NCI-H1417 (cell line): ENCODE measurements around the gene F11R.
"Not testable (repeated sequence)": the region's sequence is repeated elsewhere in the genome, so short reads cannot be mapped to it uniquely, and the experiment has no call there.

Source experiments
- DNase-seq, 3 experiments: peaks; one replicate each; lab custom pipeline; 2025; lab: John Stamatoyannopoulos, UW

The F11R gene

DNA sequence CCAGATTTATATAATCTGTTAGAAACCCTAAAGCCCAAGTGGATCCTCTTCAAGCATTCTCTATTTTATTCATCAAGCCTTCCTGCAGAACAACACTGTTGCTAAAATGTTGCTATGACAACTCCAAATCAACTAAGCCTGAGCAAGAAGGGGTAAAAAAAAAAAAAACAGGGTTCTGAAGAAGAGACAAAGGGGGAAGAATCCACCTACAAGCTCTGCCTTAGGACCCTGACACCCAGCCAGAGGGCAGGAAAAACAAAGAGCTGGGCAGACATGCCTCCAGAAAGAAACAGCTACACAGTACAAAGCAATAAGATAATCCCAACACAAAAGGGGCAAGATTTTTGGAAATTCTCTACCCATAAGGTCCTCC lies 23.6 kb upstream of the F11R start:
- DNase-seq, result no peak

DNA sequence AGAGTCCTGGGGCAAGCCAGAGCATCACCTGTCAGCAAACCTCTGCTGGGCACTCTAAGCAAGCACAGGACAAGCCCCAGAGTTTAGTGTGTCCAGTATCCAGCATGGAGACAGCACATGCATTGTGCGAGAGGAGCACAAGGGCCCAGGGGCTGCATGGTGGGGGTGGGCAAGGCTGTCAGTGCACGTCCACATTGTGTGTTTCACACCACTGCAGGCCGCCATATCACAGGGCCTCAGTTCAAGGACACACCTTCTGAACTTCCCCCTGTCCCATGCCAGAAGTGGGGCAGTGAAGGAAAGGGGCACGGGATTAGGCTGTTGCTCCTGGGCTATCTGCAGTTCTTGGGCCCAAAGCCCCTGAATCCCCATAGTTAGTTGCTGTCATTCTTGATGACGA lies 18.6 kb upstream of the F11R start:
- no peak for DNase-seq

DNA sequence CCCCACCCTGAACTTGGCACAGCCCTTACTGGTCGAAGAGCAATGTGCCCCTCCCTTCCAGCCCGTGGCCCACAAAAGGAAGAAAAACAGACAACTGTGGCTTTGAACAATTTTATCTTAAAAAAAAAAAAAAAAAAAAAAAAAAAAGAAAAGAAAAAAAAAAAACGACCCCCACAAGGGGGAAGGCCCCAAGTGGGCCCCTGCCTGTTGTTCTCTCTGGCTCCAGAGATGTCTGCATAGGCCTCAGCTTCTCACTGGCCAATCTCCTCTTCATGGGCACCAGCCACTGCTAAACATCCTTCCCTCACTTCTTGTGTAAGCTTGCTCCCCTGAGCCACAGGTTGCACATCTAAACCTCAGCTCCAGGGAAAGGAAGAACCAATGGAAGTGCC lies 18.2 kb upstream of the F11R start:
- DNase-seq, result no peak

DNA sequence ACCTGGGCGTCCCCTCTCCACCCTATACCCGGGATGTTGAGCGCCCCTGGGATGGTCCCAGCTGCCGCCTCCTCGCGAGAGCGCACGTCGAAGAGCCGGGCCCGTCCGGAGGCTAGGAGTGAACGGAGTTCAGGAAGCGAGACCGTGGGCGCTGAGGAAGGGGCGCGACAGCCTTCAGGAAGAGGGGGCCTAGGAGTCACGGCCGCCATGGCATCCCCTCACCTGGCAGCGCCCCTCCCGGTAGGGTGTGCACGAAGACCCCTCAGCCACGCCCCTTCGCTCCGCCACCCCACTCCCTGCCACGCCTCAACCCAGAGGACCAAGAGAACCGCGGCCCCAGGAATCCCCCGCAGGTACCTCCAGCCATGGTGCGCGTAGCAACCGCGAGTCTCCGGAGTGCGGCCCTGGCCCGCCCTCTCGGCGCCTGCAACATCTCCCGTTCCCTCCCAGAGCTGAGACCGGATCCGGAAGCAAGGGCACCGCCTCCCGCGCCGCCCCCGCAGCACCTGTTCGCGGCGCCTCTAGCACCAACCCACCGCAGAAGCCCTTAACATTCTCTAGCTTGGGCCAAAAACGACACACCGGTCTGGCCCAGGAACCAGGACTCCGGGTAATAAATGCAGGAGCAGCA lies 17.7 kb upstream of the F11R start, which contains the start of gene TSTD1:
TSTD1 (minus strand) TSS at position 442 of the 631 bp plus-strand sequence; CDS start at position 367, 75 bp downstream.
- DNase-seq, result peak; percentile 76 to 87 (median 84)

DNA sequence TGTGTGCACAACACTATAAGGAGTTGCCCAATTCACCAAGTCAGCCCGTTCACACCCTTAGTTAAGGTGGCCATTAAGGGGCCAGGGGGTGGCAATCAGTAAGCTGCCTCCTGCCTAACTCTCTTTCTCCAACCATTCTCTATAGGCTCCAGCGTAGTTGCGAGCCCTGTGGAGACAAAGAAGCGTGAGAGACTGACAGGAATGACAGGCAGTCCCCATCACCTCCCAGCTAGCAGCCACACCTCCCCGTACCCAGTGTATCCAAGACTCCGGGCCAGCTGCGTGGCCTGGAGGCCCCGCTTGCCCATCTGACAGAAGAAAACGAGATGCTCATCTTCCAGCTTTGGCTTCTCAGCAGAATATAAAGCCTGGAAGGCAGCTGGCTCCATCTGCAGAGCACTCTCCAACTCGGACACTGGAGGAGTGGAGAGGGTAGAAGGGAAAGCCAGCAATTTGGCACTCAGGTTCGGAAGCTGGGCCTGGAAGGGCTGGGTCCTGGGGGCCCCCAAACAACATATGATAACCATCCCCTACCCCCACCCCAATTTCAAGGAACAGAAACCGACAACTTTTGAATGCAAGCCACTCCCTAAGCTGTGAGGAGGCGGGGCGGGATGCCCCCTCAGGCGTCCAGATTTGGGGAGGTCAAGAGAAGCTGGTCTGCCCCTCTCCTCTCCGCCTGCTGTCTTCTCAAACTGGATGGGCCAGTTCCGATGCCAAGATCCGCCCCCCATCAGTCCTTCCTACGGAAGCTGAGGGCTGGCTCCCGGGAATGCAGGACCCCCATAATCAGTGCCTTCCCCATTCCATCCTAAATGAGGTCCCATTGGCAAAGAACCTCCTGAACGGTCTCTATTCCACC lies 16.9 kb upstream of the F11R start:
- DNase-seq, result no peak

DNA sequence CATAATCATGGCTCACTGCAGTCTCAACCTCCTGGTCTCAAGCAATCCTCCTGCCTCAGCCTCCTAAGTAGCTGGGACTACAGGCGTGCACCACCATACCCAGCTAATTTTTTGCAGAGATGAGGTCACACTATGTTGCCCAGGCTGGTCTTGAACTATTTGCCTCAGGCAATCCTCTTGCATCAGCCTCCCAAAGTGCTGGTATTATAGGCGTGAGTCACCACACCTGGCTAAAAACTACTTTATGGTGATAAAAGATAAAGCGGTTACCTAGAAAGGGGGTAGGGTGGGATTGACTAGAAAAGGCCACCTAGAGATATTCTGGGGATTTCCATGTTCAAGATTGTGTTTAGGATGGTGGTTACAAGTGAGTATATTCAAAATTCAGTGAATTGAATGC lies 12.8 kb upstream of the F11R start:
- DNase-seq, result no peak

DNA sequence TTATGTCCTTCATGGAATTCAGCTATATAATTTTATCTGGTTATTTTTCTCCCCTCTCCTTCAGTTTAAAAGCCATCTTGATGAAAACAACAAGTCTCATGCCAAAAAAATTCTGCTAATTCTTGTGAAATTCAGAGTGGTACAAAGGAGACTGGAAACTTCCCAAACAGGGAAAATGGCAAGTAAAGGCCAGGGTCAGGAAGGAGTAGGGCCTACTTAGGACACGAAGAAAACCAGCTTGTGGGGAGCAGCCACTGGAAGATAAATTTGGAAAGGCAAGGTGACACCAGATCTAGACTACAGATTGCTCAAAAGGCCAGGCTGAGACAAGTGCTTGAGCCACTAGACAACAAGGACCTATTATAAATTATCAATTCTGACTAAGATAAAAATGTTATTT lies 11.5 kb upstream of the F11R start:
- DNase-seq, result no peak

DNA sequence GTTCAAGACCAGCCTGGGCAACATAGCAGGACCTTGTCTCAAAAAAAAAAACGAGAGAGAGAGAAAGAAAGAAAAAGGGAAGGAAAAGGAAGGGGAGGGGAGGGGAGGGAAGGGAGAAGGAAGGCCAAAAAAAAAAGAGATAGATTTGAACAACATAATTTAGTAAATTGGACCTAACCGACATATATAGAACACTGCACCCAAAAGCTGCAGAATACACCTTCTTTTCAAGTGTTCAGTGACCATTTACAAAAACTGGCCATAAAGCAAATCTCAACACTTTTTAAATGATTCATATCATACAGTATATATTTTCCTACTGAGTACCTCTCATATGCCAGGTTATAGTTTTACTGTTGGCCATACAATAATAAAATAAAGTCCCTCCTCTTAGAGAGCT lies 10.9 kb upstream of the F11R start:
- DNase-seq, result no peak

DNA sequence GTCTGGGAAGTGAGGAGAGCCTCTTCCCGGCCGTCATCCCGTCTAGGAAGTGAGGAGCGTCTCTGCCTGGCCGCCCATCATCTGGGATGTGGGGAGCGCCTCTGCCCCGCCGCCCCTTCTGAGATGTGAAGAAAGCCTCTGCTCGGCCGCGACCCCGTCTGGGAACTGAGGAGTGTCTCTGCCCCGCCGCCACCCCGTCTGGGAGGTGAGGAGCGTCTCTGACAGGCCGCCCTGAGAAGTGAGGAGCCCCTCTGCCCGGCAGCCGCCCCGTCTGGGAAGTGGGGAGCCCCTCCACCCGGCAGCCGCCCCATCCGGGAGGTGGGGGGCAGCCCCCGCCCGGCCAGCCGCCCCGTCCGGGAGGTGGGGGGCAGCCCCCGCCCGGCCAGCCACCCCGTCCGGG lies 8.5 kb upstream of the F11R start:
- DNase-seq, result not testable (repeated sequence)

DNA sequence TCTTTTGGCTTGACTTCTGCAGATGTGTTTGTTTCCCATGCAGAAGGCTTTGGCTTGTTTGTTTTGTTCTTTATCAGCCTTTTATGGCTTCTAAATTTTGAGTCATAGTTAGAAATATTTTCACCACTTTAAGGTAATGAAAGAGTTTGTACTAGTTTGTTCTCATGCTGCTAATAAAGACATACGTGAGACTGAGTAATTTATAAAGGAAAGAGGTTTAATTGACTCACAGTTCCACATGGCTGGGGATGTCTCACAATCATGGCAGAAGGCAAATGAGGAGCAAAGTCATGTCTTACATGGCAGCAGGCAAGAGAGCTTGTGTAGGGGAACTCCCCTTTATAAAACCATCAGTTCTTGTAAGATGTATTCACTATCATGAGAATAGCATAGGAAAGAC lies 6.0 kb upstream of the F11R start:
- DNase-seq, result not testable (repeated sequence)

DNA sequence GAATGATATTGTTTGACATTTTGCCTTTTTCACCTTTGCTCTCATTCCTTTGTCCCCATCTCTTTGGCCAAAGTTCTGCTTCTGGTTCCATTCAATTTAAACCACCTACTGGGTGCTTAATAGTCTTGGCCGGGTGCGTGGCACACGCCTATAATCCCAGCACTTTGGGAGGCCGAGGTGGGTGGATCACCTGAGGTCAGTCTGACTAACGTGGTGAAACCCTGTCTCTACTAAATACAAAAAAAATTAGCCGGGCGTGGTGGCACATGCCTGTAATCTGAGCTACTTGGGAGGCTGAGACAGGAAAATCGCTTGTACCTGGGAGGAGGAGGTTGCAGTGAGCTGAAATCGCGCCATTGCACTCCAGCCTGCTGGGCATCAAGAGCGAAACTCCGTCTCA lies 1.5 kb upstream of the F11R start:
- DNase-seq, result not testable (repeated sequence)

DNA sequence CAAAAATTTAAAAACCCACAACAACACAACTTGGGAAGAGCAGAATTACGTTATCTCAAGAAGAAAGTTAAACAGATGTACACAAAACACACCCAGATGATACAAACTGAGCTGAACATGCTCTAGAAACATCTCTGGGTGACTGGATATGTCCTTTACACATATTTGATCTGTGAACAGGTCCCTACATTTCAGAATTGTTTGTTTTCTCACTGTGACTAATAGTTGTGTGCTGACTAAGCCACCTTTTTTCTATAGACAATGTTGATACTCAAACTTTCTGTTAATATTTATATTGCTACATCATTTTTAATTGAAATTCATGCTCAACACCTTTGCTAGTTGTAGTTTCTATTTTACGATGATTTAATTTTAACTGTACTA lies 1.0 kb upstream of the F11R start:
- DNase-seq, result peak in 1 of 3 experiments; percentile 40

DNA sequence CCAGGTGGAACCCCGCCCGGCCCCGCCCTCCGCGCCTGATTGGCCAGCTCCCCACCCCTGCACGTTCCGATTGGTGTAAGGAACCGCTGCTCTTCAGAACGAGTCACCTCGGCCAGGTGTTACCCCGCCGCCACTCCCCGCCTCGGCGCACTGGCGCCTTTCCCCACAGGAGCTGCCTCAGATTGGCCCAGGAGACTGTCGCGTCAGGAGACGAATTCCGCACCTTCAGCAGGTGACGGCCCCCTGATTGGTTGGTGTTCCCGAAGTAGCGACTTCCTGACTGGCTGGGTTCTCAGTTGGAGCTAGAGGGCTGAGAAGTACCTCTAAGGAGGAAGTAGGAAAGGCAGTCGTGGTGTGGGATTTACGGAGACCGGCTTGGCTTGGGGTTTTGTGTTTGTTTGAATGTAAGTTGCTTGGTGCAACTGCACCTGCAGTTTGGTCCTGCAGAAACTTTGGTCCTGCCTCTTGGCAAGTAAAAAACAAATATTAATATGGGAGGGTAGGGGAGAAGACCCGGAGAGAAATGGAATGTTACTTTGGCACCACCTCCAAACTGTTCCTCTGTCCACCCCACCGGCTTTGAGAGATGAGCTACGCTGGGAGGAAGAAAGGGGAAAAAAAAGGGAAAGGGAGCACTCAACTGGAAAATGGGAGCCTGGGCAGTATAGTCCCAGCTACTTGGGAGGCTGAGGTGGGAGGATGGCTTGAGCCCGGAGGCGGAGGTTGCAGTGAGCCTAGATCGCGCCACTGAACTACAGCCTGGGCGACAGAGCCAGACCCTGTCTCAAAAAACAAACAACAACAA lies 415 bp upstream of the F11R start:
- peak; percentile 96 to 100 (median 98) for DNase-seq

DNA sequence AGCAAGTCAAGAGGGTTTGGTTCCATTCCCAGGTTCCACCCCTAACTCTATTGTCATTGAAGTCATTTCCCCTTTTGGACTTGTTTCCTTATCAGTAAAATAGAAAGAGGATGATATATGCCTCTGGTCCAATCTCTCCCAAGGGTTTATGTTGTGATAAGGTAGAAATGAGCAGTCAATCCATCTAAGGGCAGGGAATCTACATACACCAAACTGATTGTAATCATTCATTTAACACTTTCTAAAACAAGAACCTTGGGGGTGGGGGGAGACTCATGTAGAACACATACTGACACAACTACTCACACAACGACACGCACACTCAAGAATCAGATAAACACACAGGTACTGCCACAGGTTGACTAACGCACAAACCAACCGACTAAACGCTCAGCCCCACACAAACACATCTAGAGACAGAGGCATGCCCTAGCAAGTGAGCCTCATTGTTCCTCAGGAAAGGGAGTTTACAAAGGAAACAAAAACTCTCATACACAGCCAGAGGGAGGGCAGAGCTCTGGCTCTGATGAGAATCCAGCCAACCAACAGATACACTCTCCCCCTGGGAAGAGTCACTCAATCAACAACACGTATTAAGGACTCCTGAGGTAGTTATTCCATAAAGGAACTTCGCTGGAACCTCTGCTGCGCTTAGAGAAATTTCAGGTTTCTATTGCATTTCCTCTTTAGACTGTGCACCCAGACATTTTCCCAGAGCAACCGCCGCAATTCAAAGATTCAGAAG lies 1.0 kb downstream of the F11R start:
- peak; percentile 55 to 73 (median 72) for DNase-seq

DNA sequence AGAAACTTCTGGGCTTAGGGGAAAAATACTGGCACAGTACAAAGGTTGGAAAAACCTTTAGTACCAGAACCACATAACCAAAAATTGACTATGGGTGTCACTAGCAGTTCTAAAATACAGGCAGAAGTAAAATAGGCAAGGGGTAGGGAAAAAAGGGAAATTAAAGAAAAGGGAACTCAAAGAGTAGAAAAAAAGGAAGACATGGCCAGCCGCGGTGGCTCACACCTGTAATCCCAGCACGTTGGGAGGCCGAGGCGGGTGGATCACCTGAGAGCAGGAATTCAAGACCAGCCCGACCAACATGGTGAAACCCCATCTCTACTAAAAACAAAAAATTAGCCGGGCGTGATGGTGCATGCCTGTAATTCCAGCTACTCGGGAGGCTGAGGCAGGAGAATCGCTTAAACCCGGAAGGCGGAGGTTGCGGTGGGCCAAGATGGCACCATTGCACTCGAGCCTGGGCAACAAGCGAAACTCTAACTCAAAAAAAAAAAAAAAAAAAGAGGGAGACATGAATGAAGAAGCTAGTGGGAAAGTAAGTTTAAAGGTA lies 1.8 kb downstream of the F11R start:
- DNase-seq, result not testable (repeated sequence)

DNA sequence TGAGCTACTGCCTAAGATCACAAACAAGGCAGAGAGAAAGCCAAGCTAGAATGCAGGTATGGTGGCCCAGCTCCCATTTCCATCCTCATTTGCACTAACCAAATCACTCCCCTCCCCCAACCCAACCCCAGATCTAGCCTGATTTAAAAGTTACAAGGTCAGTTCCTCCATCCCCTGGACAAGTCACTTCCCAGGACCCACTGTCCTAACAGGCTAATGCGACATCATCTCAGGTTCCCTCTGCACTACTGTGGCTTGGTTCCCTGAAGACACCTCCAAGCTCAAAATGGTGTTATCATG lies 2.4 kb downstream of the F11R start:
- no peak for DNase-seq

DNA sequence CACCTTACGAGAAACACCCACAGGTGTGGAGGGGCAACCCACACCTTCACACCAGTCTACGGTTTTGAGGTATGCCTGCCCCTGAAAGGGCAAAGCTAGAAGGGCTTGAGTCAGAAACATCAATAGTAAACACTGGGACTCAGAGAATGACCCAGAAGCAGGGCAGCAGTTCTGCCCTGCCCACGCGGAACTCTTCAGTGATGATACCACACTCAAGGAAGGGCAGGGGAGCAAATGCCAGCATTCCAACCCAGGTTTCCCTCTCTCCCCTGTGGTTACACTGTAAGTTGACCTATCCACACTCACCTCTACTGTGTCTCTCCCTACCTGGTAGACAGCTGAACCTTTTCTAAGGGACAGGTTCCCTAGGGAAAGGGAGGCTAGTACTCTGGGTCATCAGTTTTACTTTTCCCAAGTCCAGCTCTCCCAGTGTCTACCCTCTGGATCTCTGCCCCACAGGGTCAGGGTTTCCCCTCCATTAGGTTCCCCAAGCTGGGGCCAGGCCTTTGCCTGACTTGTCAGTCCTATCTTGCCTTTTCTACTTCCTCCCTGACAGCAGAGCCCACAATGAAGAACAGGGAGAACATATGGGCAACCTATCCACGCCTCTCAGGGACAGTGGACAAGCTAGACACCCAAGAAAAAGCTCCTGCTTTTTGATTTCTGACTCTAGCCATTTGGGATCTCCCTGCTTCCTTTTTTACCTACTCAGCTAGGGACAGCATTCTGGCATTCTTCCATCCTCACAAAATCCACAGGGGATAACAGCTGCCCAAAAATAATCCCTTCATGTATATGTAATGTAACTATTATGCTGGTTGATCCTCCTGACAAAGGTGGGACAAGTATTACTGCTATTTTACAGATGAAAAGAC lies 3.0 kb downstream of the F11R start:
- DNase-seq, result no peak

DNA sequence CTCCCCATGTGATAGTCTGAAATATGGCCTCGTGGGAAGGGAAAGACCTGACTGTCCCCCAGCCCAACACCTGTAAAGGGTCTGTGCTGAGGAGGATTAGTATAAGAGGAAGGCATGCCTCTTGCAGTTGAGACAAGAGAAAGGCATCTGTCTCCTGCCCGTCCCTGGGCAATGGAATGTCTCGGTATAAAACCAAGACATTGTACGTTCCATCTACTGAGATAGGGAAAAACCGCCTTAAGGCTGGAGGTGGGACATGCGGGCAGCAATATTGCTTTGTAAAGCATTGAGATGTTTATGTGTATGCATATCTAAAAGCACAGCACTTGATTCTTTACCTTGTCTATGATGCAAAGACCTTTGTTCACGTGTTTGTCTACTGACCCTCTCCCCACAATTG lies 3.8 kb downstream of the F11R start:
- not testable (repeated sequence) for DNase-seq

DNA sequence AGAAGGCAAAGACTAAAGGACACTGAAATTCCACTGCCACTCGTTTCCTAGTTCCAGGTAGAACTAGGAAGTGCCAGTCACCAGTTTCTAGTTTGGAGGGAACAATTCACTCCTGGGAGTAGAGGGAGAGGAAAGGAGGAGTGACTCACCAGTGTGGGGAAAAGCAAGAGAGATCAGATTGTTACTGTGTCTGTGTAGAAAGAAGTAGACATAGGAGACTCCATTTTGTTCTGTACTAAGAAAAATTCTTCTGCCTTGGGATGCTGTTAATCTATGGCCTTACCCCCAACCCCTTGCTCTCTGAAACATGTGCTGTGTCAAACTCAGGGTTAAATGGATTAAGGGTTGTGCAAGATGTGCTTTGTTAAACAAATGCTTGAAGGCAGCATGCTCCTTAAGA lies 4.3 kb downstream of the F11R start:
- not testable (repeated sequence) for DNase-seq

DNA sequence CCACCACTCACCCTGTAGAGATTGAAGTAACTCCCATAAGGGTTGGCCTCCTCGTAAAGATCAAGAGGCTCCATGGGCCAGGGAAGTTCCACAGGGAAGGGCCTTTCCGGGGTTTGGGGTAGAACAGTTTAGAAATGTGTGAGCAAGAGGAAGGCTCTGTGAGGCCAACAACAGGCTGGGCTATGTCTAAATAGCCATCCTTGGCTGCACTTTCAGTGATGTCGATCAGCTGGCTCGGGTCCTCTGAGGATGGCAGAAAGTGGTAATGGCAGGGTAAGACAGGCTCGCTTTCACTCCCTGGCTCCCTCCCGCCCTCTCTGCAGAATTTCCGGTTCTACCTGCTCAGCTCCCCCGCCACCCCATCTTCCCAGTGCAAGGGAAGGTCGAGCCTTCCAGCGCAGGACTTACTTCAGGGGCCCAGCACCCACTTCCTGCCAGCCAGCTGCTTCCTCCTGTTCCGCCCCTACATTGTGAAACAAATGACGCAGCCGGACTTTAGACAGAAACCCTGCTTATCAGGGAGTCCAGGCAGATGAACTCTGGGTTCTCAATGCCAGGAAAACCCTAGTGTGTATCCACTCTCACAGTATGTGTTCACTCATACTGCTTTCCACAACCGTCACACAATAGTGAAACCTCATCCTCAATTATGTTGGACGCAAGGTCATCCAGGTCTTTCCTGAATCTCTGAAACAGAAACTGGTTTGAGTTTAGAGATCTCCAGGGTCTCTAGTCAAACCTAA lies 7.3 kb downstream of the F11R start:
- DNase-seq, result no peak
